Measurements from ENCODE around the gene CLSTN1. TPM values are rescaled to one million over a fixed set of nuclear protein-coding genes. Genes with fewer than 3 reads are reported as not detected.
"Not testable (repeated sequence)": the region's sequence is repeated elsewhere in the genome, so short reads cannot be mapped to it uniquely, and the experiment has no call there.

The CLSTN1 gene
- total RNA-seq, 2 donors from 2014 or later: 235 to 251 TPM

DNA sequence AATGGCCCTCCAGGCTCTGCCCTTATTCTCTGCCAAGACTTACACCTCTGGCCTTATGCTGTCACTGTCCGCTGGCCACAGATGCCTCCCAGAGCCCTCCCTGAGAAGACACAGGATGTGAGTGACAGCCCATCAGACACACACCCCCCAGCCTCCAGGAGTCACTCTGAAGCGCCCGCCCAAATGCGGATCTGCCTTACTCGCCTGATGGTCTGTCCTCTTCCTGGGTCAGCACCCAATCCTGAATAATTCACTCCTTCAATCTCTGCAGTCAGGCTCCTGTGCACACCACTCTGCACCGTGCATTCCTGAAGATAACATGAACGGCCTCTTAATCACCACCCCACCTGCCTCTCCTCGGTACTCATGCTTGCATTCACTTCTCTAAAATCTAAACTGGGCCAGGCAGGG lies 14.7 kb downstream of the CLSTN1 start:
- ATAC-seq: no peak
- intact Hi-C loops (cut with DNase I, micrococcal nuclease): no loop called here
- no peak for DNase-seq

DNA sequence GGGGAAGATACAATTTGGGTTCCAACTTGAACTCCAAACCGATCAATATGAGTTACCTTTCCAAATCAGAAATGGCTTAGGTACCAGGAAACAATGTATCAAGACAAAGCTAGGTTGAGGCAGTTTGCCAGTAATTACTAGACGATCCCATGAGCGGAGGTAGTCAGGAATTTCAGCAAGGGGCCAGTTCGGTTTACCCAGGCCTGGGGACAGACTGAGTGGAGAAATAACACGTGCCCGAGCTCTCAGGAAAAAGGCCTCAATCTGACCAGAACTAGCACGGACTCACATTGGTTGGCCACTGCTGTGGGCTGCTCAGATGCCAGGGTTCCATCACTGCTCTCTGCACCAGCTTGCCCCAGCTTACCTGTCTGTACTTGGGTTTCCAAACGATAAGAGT lies 15.3 kb downstream of the CLSTN1 start:
- no peak for ATAC-seq
- intact Hi-C loops (cut with DNase I, micrococcal nuclease): no loop called here
- DNase-seq: no peak

DNA sequence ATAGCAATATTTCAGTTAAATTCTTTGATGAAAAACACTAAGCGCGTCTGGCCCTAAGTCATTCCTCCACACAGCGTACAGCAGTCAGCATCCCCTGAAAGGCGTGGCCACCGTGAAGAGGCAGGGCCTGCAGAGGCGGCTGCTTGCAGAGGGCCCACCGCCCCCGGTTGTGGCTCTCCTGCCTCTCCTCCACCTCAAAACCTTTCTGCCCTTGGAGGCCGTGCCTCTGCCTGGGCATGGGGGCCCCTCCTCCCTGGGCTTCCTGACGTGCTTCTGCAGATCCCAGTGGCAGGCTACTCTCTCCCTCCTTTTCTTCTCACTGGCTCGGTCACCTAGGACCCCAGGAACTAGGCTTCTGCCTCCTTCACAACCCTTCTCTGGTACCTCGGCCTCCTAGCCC lies 16.2 kb downstream of the CLSTN1 start:
- DNase-seq: no peak
- intact Hi-C loops (cut with DNase I, micrococcal nuclease): no loop called here
- no peak for ATAC-seq

DNA sequence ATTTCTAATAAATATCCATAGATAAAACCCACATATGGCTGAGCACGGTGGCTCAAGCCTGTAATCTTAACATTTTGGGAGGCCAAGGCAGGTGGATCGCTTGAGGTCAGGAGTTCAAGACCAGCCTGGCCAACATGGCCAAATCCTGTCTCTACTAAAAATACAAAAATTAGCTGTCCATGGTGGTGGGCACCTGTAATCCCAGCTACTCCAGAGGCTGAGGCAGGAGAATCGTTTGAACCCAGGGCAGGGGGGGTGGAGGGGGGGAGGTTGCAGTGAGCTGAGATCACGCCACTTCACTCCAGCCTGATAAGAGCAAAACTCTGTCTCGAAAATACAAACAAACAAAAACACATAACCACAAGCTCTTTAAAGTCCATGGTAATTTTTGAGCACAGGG lies 17.8 kb downstream of the CLSTN1 start:
- intact Hi-C loops (cut with DNase I, micrococcal nuclease); DNase-seq; ATAC-seq: not testable (repeated sequence)

DNA sequence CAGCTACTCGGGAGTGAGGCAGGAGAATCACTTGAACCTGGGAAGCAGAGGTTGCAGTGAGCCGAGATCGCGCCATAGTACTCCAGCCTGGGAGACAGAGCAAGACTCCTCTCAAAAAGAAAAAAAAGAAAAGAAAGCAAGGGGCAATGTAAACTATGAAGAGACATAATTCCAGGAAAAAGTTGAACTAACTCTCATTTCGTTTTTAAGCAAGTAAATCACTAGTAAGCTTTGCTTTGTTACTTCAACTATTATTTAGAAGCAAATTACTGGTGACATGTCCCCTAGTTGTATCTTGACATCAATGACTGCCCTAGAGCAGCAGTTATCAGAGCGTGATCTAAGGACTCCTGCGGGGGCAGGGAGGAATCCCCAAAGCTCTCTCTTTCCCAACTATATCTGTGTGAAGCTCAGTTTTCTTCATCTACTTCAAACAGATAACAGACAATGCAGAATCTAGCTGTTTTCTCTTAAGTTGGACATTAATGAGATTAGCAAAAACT lies 18.7 kb downstream of the CLSTN1 start:
- intact Hi-C loops (cut with DNase I, micrococcal nuclease): no loop called here
- DNase-seq: no peak
- ATAC-seq: no peak

DNA sequence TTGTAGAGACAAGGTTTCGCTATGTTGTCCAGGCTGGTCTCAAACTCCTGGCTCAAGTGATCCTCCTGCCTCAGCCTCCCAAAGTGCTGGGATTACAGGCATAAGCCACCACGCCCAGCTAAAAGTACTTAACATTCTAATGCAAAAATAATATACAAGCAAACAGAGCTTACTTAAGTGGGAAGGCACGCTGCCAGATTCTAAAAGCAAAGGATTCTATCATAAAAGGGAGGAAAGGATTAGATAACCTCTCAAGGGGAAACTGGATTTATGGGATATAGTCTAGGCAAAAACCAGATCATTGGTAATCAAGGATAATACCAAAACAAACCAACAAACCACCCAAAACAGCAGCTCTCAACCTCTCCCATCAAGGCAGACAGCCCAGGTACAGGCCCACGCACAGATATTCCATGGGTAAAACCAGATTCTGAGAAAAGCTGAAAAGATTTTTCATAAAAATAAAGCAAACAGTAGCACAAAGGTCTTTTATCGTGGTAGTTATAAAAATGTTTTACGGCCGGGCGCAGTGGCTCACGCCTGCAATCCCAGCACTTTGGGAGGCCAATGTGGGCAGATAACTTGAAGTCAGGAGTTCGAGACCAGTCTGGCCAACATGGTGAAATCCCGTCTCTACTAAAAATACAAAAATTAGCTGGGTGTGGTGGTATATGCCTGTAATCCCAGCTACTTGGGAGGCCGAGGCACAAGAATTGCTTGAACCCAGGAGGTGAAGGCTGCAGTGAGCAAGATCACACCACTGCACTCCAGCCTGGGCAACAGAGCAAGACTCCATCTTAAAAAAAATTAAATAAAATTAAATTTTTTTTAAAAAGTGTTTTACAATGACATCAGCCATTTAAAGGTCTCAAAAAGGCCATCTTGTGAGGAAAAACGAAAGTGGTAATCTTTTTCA lies 20.5 kb downstream of the CLSTN1 start:
- intact Hi-C loops (cut with DNase I, micrococcal nuclease): not testable (repeated sequence)
- ATAC-seq (peak; percentile 48), DNase-seq (peak in 1 of 2 donors; percentile 32)

DNA sequence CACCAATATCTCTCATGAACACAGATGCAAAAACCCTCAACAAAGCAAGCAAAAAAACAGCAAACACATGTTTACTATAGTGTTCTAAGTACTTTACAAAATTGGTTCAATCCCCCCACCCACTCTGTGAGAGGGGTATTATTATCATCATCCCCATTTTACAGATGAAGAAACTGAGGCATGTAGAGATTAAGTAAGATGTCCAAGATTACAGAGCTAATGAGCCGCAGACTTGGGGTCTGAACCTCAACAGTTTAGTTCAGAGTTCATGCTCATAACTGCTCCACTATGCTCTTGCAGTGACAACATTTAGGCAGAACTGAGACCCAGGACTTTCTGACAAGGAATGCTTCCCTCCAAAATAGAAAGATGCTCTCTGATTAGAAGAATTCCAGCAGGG lies 21.9 kb downstream of the CLSTN1 start:
- ATAC-seq (no peak), DNase-seq (no peak)
- intact Hi-C loops (cut with DNase I, micrococcal nuclease): no loop called here

DNA sequence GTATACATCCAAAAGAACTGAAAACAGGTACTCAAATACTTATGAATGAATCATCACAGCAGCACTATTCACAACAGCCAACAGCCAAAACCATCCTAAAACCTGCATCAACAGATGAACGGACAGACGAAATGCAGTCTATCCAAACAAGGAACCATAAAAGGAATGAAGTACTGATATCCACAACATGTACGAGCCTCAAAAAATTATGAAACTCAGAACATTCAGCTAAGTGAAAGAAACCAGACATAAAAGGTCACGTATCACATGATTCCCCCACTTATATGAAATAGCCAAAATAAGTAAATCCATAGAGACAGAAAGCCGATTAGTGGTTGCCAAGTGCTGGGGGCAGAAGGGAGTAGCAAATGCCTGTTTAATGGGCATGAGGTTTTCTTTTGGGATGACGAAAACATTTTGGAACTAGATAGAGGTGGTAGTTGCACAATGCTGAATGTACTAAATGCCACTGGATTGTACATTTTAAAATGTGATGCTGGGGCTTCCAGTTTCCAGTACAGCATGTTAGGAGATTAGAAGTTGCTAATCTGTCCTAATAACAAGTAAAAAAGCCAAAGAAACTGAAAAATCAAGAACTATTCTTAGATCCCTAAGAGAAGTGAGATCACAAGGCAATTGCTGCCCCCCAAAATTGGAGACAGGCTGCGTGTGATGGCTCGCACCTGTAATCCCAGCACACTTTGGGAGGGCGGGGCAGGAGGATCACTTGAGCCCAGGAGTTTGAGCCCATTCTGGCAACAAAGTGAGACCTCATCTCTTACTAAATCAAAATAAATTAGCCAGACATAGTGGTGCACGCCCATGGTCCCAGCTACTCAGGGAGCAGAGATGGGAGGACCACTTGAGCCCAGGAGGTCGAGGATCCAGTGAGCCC lies 25.3 kb downstream of the CLSTN1 start:
- DNase-seq: no peak
- ATAC-seq: no peak
- intact Hi-C loops (cut with DNase I, micrococcal nuclease): no loop called here

DNA sequence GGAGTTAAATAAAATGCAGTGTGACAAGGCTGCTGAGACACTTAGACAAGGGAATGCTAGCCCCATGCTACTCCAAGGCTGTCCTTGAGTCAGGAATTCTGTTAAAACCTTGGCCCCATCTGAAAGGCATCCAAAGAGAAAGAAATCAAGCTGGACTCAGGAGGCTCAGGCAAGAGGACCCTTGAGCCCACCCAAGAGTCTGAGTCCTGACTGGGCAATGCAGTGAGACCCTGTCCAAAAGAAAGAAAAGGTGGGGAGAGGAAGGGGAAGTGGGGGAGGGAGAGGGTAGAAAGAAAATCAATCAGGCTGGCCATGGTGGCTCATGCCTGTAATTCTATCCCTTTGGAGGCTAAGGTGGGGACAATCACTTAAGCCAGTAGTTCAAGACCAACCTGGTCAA lies 26.7 kb downstream of the CLSTN1 start:
- DNase-seq (no peak), ATAC-seq (no peak)
- intact Hi-C loops (cut with DNase I, micrococcal nuclease): no loop called here

DNA sequence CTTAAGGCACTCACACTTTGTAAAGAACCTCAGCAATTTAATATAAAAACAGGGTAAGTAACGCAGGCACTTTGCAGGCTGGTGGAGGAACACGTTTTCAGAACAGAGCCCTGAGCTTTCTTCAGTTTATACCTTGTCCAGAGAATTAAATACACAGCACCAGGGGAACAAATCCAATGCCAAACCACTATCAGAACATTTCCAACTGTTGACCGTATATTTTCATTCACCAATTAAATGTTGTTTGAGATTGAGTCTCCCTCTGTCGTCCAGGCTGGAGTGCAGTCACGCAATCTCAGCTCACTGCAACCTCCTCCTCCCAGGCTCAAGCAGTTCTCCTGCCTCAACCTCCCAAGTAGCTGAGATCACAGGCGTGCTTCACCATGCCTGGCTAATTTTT lies 29.7 kb downstream of the CLSTN1 start:
- ATAC-seq: no peak
- DNase-seq: no peak
- intact Hi-C loops (cut with DNase I, micrococcal nuclease): no loop called here

DNA sequence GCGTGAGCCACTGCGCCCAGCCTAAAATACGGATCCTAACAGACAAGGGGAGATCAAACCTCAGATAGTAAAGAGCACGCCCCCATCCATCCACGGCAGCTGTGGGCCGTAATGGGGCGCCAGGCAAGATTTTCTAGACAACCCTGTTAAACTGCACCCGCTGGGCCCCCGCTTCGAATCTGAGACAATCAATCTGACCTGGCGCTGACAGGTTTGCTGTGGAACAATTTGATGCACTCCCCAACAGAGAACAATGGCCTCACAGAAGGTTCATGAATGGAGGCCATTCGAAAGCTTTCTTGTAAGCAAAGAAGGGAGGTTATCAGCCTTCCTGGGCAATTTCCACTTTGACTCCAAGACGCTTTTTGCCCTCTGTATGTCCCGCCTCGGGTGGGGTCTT lies 30.5 kb downstream of the CLSTN1 start:
- DNase-seq (no peak), ATAC-seq (no peak)
- intact Hi-C loops (cut with DNase I, micrococcal nuclease): no loop called here

DNA sequence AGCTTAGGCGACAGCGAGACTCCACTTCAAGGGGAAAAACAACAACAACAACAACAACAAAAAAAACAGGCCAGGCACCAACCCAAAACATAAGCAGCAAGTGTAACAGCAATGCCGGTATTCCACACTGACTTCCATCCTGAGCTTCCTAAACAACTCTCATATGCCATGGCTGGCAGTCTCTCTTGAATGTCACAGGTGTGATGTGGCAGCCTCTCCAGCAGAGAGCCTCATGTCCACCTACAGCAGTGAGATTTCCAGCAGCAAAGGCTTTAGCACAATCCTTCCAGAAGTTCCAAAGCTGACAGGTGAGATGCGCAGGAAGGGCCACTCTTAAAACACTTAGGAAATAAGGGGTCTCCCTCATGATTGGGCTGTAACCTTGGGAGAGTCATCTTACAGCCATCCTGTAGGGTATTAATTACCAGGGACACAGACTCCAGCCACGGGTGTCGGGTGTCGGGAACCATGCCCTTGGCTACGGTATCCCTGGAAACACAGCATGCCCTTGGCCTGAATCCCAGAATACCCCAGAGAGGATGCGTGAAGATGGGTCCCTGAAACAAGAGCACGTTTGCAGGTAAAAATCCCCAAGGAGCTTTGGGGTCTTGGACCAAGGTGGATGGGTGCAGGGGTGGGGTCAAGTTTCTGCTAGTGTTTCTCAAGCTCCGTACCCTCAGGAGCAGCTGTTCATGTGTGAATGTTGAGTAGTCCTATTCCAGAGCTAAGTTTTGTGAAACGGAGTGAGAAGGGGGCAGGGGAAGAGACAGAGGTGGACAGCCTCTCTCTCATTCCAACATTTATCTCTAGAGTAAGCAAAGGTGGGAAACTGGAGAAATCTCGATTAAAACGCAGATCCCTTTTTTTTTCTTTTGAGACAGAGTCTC lies 31.4 kb downstream of the CLSTN1 start:
- intact Hi-C loops (cut with DNase I, micrococcal nuclease): no loop called here
- ATAC-seq (peak; percentile 85), DNase-seq (no peak)

DNA sequence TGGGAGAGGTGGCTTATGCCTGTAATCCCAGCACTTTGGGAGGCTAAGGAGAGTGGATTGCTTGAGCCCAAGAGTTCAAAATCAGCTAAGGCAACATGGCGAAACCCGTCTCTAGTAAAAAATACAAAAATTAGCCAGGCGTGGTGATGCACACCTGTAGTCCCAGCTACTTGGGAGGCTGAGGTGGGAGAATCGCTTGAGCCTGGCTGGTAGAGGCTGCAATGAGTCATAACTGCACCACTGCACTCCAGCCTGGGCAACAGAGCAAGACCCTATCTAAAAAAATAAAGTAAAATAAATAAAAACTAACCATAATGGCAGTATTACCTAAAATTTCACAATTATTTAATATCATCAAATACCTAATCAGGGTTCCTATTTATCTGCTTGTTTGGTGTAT lies 34.1 kb downstream of the CLSTN1 start:
- ATAC-seq, DNase-seq: not testable (repeated sequence)
- intact Hi-C loops (cut with DNase I, micrococcal nuclease): loop anchor here in 1 of 2 donors (10.0 kb wide), 1 partner anchor 75 kb away; no protein-coding TSS in a partner anchor

DNA sequence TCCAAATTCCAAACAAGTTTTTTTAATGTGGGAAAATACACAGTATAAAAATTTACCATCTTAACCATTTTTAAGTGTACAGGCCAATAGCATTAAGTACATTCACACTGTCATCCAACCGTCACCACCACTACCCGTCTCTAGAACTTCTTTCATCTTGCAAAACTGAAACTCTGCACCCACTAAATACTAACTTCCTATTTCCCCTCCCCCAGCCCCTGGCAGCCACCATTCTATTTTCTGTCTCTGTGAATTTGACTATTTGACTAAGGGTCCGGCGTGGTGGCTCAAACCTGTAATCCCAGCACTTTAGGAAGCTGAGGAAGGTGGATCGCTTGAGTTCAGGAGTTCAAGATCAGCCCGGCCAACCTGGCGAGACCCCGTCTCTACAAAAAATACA lies 36.1 kb downstream of the CLSTN1 start:
- DNase-seq (peak in 1 of 2 donors; percentile 38), ATAC-seq (no peak)
- intact Hi-C loops (cut with DNase I, micrococcal nuclease): loop anchor here in 1 of 2 donors (10.0 kb wide), 1 partner anchor 77 kb away; no protein-coding TSS in a partner anchor

DNA sequence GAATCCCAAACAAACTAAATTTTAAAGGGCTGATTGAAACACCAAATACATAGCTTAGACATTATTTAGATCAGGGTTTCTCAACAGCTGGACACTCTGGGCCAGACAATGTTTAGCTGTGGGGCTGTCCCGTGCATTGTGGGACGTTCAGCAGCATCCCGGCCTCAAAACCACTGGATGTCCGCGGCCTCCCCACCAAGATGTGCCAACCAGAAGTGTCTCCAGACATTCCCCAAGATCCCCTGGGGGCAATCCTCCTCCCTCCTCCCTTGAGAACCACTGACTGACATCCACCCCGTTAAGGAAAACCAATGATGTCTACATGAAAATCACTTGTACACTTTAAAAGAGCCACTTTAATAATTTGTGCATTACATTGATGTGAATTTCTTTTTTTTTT lies 38.4 kb downstream of the CLSTN1 start:
- no peak for ATAC-seq
- intact Hi-C loops (cut with DNase I, micrococcal nuclease): loop anchor here in 1 of 2 donors (10.0 kb wide), 1 partner anchor 79 kb away; no protein-coding TSS in a partner anchor
- DNase-seq: no peak

DNA sequence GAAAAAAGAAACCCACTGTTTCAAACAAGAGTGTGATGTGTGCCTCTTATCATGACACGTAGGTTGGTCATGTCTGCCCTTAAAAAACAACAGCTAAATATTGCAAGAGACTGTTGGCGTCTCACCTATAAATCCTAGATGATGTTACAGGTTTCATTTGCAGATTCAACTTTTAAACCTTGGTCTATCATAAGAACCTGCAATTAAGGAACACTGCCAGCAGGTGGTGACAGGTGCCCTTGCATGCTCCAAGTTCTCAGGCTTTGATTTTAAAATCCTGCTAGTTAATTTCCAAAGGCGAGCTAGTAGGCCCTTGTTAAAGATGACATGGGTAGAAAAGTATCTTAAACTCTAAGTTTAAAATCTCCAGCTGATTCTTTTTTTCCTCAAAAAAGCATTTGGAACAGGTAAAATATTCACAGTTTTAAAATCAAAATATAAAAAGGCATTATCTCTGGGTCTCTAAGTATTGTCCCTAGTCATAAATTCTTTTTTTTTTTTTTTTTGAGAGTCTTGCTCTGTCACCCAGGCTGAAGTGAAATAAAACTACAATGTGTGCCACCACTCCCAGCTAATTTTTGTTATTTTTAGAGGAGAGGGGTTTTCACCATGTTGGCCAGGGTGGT lies 39.1 kb downstream of the CLSTN1 start:
- intact Hi-C loops (cut with DNase I, micrococcal nuclease): loop anchor here (5.0 to 10.0 kb wide), 2 partner anchors 80 to 83 kb away; no protein-coding TSS in a partner anchor

DNA sequence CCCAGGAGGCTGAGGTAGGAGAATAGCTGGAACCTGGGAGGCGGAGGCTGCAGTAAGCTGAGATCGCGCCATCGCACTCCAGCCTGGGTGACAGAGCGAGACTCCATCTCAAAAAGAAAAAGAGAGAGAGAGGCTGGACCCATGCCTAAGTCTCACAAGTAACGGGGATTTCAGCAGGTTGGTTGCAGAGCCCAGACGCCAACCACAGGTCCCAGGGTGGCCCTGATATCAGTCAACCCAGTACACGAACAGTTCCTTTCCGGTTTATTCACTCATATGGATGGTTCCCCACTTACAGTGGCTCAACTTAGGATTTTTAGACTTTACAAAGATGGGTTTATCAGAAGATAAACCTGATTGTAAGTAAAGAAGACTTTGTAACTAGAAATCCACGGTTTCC lies 40.9 kb downstream of the CLSTN1 start:
- intact Hi-C loops (cut with DNase I, micrococcal nuclease): loop anchor here (5.0 to 10.0 kb wide), 2 partner anchors 82 to 84 kb away; no protein-coding TSS in a partner anchor
- ATAC-seq: peak; percentile 12

More for the DNA sequence above, 39.1 kb downstream of the CLSTN1 start:
- peak in 1 of 2 donors; percentile 58 for DNase-seq
- ATAC-seq: peak; percentile 76

More for the DNA sequence above, 40.9 kb downstream of the CLSTN1 start:
- no peak for DNase-seq
